CD4-positive, alpha-beta T cell (primary cell): Measurements from ENCODE around the gene BDKRB1. TPM values are rescaled to one million over a fixed set of nuclear protein-coding genes. Genes with fewer than 3 reads are reported as not detected.

ENCODE experiments used
- ATAC-seq: fragments of 200-7000 bp; cut with Tn5 transposase; one replicate; pipeline ENCODE4 v1.10.0; 2022; ENCODE audit warnings: mild to moderate bottlenecking; ENCODE audit not compliant: poor library complexity
- CTCF ChIA-PET: fragments of 350-600 bp; sonication (Branson Sonifier 250); formaldehyde crosslinking; loops from one replicate; lab custom pipeline; 2021; ENCODE audit warnings: antibody characterized with exemption, inconsistent platforms; lab: Charles Lee
- POLR2A ChIA-PET: fragments of 350-600 bp; sonication (Branson Sonifier 250); formaldehyde crosslinking; loops from one replicate; lab custom pipeline; 2021; ENCODE audit warnings: antibody characterized with exemption, inconsistent platforms; lab: Charles Lee
- DNase-seq, 14 experiments: peaks; one replicate each; pipeline ENCODE4 v3.0.0-alpha.2; 2013 to 2020; ENCODE audit warnings: mixed read lengths in 2 of 14
- H3K27ac ChIP-seq, 2 donors: one replicate each; pipeline versions ENCODE4 v1.5.1 to v1.7.0; 2013; ENCODE audit warnings: low read length in 2 of 2, low read depth in 1 of 2, mild to moderate bottlenecking in 1 of 2
- H3K27me3 ChIP-seq, 2 experiments: 1 replicate in 1 of 2; 2 replicates in 1 of 2; pipeline versions ENCODE4 v1.6.1 to v1.7.0; 2013; ENCODE audit warnings: low read length in 2 of 2, control low read depth in 1 of 2, mild to moderate bottlenecking in 1 of 2, moderate library complexity in 1 of 2; ENCODE audit not compliant: insufficient read depth in 2 of 2, control insufficient read depth in 1 of 2
- H3K36me3 ChIP-seq: one replicate; pipeline ENCODE4 v1.6.1; 2013; ENCODE audit warnings: low read length, control low read depth; ENCODE audit not compliant: insufficient read depth
- H3K4me1 ChIP-seq: one replicate; pipeline ENCODE4 v1.6.1; 2013; ENCODE audit warnings: low read length, control low read depth; ENCODE audit not compliant: insufficient read depth
- H3K4me3 ChIP-seq: one replicate; pipeline ENCODE4 v1.5.1; 2013; ENCODE audit warnings: mild to moderate bottlenecking, low read length, moderate library complexity
- H3K9me3 ChIP-seq, 2 experiments: 1 replicate in 1 of 2; 2 replicates in 1 of 2; pipeline versions ENCODE4 v1.6.1 to v1.7.0; 2013; ENCODE audit warnings: low read length in 2 of 2, mild to moderate bottlenecking in 2 of 2, control low read depth in 1 of 2, moderate library complexity in 1 of 2; ENCODE audit not compliant: control insufficient read depth in 1 of 2, insufficient read depth in 1 of 2
- H3K27ac Mint-ChIP-seq: one replicate; pipeline ENCODE4 v1.8.0; 2020; ENCODE audit warnings: mixed read lengths
- H3K27me3 Mint-ChIP-seq: one replicate; pipeline ENCODE4 v1.8.0; 2021; ENCODE audit warnings: mixed read lengths
- H3K36me3 Mint-ChIP-seq: one replicate; pipeline ENCODE4 v1.8.0; 2021; ENCODE audit warnings: low read depth, mixed read lengths
- H3K4me1 Mint-ChIP-seq: one replicate; pipeline ENCODE4 v1.8.0; 2021; ENCODE audit warnings: low read depth, mixed read lengths
- H3K4me3 Mint-ChIP-seq: one replicate; pipeline ENCODE4 v1.8.0; 2020; ENCODE audit warnings: mild to moderate bottlenecking, mixed read lengths
- H3K9me3 Mint-ChIP-seq: one replicate; pipeline ENCODE4 v1.8.0; 2020; ENCODE audit warnings: mixed read lengths
- intact Hi-C, 2 experiments: fragments of 100-400 bp; cut with DNase I in 1 of 2; cut with micrococcal nuclease in 1 of 2; formaldehyde crosslinking; loops; one replicate each; pipeline versions ENCODE4 v1.15.1 to v1.9.0; 2023 to 2025; cut with DNase I, micrococcal nuclease
- total RNA-seq, 174 experiments: library from RNA in 2 of 174; stranded (reverse) in 2 of 174; gene quantifications; one replicate each; pipeline ENCODE4 v1.2.3 and lab custom pipeline; 2021 to 2026
- TF ChIP-seq, protein P1 (sequence below): fragments of 200-600 bp; IDR thresholded peaks from one replicate; pipeline ENCODE4 v1.8.0; 2022; ENCODE audit warnings: antibody characterized with exemption, mild to moderate bottlenecking

The BDKRB1 gene
- total RNA-seq, 2 experiments from 2014 or later: not detected

DNA sequence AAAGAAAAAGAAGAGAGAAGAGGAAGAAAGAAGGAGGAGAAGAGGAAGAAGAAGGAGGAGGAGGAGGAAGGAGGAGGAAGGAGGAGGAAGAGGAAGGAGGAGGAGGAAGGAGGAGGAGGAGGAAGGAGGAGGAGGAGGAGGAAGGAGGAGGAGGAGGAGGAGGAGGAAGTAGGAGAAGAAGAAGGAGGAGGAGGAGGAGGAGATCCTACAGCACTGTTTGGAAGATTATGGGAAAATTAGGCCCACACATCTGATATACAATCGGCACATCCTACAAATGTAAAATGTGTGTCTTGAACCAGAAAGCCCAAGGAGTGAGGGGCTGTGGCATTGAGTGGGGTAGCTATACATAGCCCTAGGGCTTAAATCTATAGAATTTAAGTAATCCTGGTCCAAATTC lies 39.4 kb upstream of the BDKRB1 start:
- TF ChIP-seq, protein P1, sequence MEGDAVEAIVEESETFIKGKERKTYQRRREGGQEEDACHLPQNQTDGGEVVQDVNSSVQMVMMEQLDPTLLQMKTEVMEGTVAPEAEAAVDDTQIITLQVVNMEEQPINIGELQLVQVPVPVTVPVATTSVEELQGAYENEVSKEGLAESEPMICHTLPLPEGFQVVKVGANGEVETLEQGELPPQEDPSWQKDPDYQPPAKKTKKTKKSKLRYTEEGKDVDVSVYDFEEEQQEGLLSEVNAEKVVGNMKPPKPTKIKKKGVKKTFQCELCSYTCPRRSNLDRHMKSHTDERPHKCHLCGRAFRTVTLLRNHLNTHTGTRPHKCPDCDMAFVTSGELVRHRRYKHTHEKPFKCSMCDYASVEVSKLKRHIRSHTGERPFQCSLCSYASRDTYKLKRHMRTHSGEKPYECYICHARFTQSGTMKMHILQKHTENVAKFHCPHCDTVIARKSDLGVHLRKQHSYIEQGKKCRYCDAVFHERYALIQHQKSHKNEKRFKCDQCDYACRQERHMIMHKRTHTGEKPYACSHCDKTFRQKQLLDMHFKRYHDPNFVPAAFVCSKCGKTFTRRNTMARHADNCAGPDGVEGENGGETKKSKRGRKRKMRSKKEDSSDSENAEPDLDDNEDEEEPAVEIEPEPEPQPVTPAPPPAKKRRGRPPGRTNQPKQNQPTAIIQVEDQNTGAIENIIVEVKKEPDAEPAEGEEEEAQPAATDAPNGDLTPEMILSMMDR: no peak
- H3K9me3 Mint-ChIP-seq: peaks cover 2% of the 10 kb centered on the region
- ATAC-seq (no peak), DNase-seq (no peak)
- intact Hi-C loops: no loop called here
- no peaks in the 10 kb centered on the region for H3K36me3 ChIP-seq
- no peaks in the 10 kb centered on the region for H3K36me3 Mint-ChIP-seq
- H3K27ac ChIP-seq: no peak overlapping the region
- ChIA-PET POLR2A (no interaction called here), CTCF (no interaction called here)
- no peak overlapping the region for H3K27ac Mint-ChIP-seq
- H3K27me3 ChIP-seq: peaks cover 0 to 3% of the 10 kb centered on the region in 2 experiments
- H3K27me3 Mint-ChIP-seq: peaks cover 16% of the 10 kb centered on the region
- no peaks in the 10 kb centered on the region for H3K4me1 Mint-ChIP-seq
- H3K4me1 ChIP-seq: no peaks in the 10 kb centered on the region
- peaks cover 6 to 14% of the 10 kb centered on the region in 2 experiments for H3K9me3 ChIP-seq
- no peak overlapping the region for H3K4me3 Mint-ChIP-seq
- no peak overlapping the region for H3K4me3 ChIP-seq

DNA sequence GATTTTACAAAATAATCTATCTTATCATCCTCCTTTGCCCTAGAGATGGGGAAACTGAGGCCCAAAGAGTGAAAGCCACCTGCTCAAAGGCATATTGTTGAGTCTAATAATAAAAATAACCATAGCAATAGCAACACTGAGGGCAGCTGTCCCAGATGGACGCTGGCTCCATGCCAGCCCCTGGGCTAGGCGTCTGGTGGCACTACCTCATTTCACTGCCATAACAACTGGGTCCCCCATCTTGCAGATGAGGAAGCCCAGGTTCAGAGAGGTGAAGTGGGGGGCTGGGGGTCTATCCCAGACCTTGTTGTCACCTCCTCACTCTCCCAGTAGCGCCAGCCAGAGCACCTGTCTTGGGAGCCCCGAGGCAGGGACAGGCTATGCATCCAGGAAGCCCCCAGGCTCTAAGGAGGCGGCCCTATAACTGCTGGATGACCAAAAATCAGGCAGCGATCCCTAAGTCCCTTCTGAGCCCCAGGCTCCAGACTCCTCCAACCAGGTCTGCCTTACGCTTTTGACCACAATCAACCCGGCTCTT lies 38.6 kb upstream of the BDKRB1 start:
- H3K27me3 ChIP-seq: peaks cover 0 to 2% of the 10 kb centered on the region in 2 experiments
- H3K27ac Mint-ChIP-seq: no peak overlapping the region
- ATAC-seq (no peak), DNase-seq (no peak)
- CTCF ChIA-PET: no interaction called here
- H3K27me3 Mint-ChIP-seq: peaks cover 20% of the 10 kb centered on the region
- no peak overlapping the region for H3K4me3 ChIP-seq
- H3K36me3 ChIP-seq: no peaks in the 10 kb centered on the region
- no peaks in the 10 kb centered on the region for H3K4me1 ChIP-seq
- H3K9me3 Mint-ChIP-seq: peaks cover 2% of the 10 kb centered on the region
- intact Hi-C loops: no loop called here
- H3K9me3 ChIP-seq: peaks cover 2 to 6% of the 10 kb centered on the region in 2 experiments
- TF ChIP-seq, protein P1: no peak
- H3K4me3 Mint-ChIP-seq: no peak overlapping the region
- H3K36me3 Mint-ChIP-seq: no peaks in the 10 kb centered on the region
- POLR2A ChIA-PET: no interaction called here
- no peaks in the 10 kb centered on the region for H3K4me1 Mint-ChIP-seq
- no peak overlapping the region for H3K27ac ChIP-seq

DNA sequence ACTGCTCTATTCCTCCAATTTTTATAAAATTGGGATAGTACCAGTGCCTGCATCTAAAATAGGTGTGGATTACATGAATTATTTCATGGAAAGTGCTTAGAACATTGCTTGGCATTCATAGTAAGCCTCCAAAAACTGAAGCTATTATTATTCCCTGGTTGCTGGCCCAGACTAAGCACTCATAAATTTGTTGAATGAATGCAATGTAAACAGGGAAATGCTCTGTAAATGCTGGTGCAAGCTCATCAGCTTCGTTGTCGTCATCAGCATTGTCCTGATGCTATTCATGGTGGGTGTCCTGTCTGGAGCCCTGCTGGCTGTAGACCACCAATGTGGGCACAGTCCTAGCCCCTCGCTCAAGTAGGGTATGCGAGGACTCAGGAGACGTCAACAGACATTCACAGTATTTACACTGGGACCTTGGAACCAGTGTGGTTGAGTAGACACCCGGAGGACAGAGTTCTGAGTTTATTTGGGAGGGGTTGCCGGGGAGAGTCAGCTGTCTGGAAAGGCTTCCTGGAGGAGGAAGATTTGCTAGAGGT lies 34.8 kb upstream of the BDKRB1 start:
- Histone ChIP-seq H3K4me1 (no peaks in the 10 kb centered on the region), H3K4me3 (no peak overlapping the region), H3K27ac (no peak overlapping the region), H3K27me3 (peaks cover 0 to 5% of the 10 kb centered on the region in 2 experiments), H3K36me3 (no peaks in the 10 kb centered on the region), H3K9me3 (no peaks in the 10 kb centered on the region)
- no peak overlapping the region for H3K27ac Mint-ChIP-seq
- peaks cover 20% of the 10 kb centered on the region for H3K27me3 Mint-ChIP-seq
- intact Hi-C loops: no loop called here
- ChIA-PET POLR2A (no interaction called here), CTCF (no interaction called here)
- no peaks in the 10 kb centered on the region for H3K4me1 Mint-ChIP-seq
- ATAC-seq (no peak), DNase-seq (no peak)
- TF ChIP-seq, protein P1: no peak
- H3K4me3 Mint-ChIP-seq: no peak overlapping the region
- H3K36me3 Mint-ChIP-seq: no peaks in the 10 kb centered on the region
- no peaks in the 10 kb centered on the region for H3K9me3 Mint-ChIP-seq
